Spleen (tissue), 7 donors: ENCODE results near the gene SELL.
"Not testable (repeated sequence)": the region's sequence is repeated elsewhere in the genome, so short reads cannot be mapped to it uniquely, and the experiment has no call there.

Experiments
- CTCF ChIP-seq, 11 experiments: fragments of 200-600 bp in 7 of 11; fragments of 450-650 bp in 4 of 11; sonication (generic) in 4 of 11; IDR thresholded peaks in 8 of 11; conservative IDR thresholded peaks in 3 of 11; 1 replicate in 7 of 11; 2 replicates in 4 of 11; pipeline versions ENCODE4 v1.4.0 to v1.8.0; 2016 to 2021; ENCODE audit warnings: antibody characterized with exemption in 11 of 11, inconsistent platforms in 4 of 11, mild to moderate bottlenecking in 1 of 11
- POLR2A ChIP-seq, 3 donors: fragments of 450-650 bp; IDR thresholded peaks; one replicate each; pipeline ENCODE4 v1.5.1; 2017; ENCODE audit warnings: antibody characterized with exemption in 3 of 3, mild to moderate bottlenecking in 1 of 3
- POLR2AphosphoS5 ChIP-seq, 3 donors: sonication (generic); formaldehyde crosslinking; IDR thresholded peaks; one replicate each; pipeline ENCODE4 v1.5.1; 2017; ENCODE audit warnings: antibody characterized with exemption in 3 of 3
- donor health status: DM: no; HTN: no; CAD: no; lungs with moderate emphysema.
- donor health status: DM: no; HTN: no; CAD: no.
- donor health status: DM: no; HTN: no; CAD: no.

- TF ChIP-seq CTCF (IDR thresholded peaks at IDR 0.05 in 8 of 11, conservative IDR thresholded peaks at IDR 0.05 in 3 of 11); POLR2AphosphoS5 (IDR thresholded peaks at IDR 0.05); POLR2A (IDR thresholded peaks at IDR 0.05): not testable (repeated sequence)
Measured at GRCh38 chr1:169667699-169668596, 43.5 kb downstream of the SELL start.
